CD4-positive, alpha-beta T cell treated with Interleukin-15 for 4 hours (primary cell): ENCODE measurements around the gene RPRD1B.
A peak's percentile ranks its signal among the peaks of the same experiment; 100 is the strongest.

ENCODE experiments used
- DNase-seq: peaks from one replicate; pipeline ENCODE4 v3.0.0-alpha.2; 2020; ENCODE audit warnings: low spot score

Gene RPRD1B

DNA sequence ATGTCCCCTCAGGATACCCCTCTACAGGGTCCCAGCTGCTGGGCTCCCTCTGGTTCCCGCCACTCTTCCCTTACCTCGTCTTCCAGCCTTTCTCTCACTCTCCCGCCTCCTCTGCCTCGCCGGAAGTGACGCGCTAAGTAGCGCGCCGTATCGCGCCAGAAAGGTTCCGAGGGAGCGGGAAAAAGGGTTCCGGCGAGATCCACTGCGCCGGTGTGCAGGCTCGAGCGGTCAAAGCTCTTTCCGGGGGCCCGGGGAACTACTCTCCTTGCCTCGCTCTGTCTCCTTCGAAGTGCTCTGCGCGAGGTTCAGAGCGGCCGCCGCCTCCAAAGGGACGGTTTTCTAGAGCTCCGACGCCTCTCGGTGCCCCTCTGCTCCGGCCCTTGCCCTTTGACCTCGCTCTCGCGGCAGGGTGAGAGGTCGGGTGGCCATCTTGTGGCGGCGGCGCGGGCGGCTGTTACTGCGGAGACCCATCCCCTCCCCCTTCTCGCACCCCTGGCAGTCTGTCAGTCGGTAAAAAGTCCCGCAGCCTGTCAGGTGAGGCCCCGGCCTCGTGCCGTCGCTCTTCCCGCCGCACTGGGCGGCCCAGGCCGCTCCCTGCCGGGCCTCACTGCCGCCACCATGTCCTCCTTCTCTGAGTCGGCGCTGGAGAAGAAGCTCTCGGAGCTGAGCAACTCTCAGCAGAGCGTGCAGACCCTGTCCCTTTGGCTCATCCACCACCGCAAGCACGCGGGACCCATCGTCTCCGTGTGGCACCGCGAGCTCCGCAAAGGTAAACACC lies at the start of gene RPRD1B, which contains the start of gene TTI1:
Gene RPRD1B (plus strand): TSS at position 417 of the 778 bp plus-strand sequence. CDS start 202 bp downstream, at position 619.
Gene TTI1 (minus strand): TSS at position 127 of the 778 bp plus-strand sequence. CDS start 19,640 bp downstream, outside the sequence.
- DNase-seq: peak; percentile 87

GRCh38 chr20:37984018-37984785 lies 49.3 kb upstream of the RPRD1B start:
- DNase-seq: no peak

GRCh38 chr20:37986044-37986858 lies 47.3 kb upstream of the RPRD1B start:
- no peak for DNase-seq

DNA sequence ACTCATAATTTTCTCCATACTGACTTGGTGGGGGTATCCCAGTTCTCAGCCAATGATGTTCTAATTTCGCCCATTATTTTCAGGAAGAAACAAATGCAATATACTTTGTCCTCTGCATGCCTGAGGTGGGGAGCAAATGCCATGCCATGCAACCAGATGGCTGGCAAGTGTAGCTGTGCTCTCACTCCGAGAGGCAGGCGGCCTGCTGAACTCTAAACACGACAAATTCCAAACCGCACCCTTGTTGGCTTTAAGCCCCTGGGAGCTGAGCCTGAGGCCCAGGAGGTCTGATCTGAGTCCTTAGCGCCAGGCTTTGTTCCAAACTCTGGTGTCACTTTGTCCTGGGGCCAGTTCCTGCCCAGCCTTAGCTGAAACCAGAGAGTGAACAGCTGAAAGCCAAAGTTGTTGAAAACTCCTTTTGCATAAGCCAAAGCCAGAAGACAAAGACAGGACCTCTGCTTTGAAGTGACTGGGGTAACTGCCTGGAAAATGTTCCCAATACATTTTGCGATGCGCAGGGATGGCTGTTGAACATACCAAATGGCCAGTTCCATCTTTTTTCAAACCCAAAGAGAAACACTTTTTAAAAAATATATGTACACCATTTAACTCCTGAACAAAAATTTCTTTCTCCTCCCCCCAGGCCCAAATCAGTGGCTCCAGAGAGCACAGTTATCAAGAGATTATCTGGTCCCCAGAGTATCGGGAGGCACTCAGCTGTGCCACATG lies 46.5 kb upstream of the RPRD1B start:
- DNase-seq: no peak

- DNase-seq: no peak
Measured at GRCh38 chr20:37987602-37988290, 45.8 kb upstream of the RPRD1B start.

- no peak for DNase-seq
Measured at GRCh38 chr20:37988306-37988954, 45.1 kb upstream of the RPRD1B start.

GRCh38 chr20:37989601-37990295 lies 43.8 kb upstream of the RPRD1B start:
- no peak for DNase-seq

- DNase-seq: peak; percentile 49
Measured at GRCh38 chr20:37990571-37991151, 42.9 kb upstream of the RPRD1B start.

GRCh38 chr20:37991157-37991866 lies 42.2 kb upstream of the RPRD1B start:
- no peak for DNase-seq

GRCh38 chr20:37991908-37992307 lies 41.6 kb upstream of the RPRD1B start:
- DNase-seq: no peak

GRCh38 chr20:37992802-37993409 lies 40.6 kb upstream of the RPRD1B start:
- DNase-seq: peak; percentile 7

- DNase-seq: no peak
Measured at GRCh38 chr20:37994512-37994911, 39.0 kb upstream of the RPRD1B start.

GRCh38 chr20:37995856-37996605 lies 37.5 kb upstream of the RPRD1B start:
- no peak for DNase-seq

GRCh38 chr20:37997516-37997915 lies 36.0 kb upstream of the RPRD1B start:
- no peak for DNase-seq

- DNase-seq: no peak
Measured at GRCh38 chr20:37999526-38000263, 33.9 kb upstream of the RPRD1B start.

GRCh38 chr20:38000293-38000692 lies 33.3 kb upstream of the RPRD1B start:
- no peak for DNase-seq
